ENCODE measurements around the gene ADD3. TPM values are rescaled to one million over a fixed set of nuclear protein-coding genes. Genes with fewer than 3 reads are reported as not detected.

Gene ADD3
- total and polyA plus RNA-seq, 2 of the 13 experiments (the other 11 are each of a cell fraction or from before 2014, with no cell fraction given) = 44.7 to 57.5 TPM

GRCh38 chr10:110040767-110041478, 33.1 kb downstream of the ADD3 start (continued):
- TF ChIP-seq ZMYM3 (CRISPR knock-in tag; IDR thresholded peaks at IDR 0.05) = no peak

- intact Hi-C loops (cut with micrococcal nuclease; ENCODE audit: unreplicated experiment) = no loop called here
- H3K27ac ChIP-seq (ENCODE audit: extremely low read length, insufficient read depth, low read length) = no peak overlapping the region
- POLR2A ChIA-PET = no interaction called here
Measured at GRCh38 chr10:110041479-110041829, 33.7 kb downstream of the ADD3 start.

GRCh38 chr10:110042181-110042580, 34.4 kb downstream of the ADD3 start:
- no peak overlapping the region for H3K4me2 ChIP-seq (ENCODE audit: low read depth, low read length)
- peaks cover 32% of the 10 kb centered on the region for H3K4me1 ChIP-seq (ENCODE audit: insufficient read depth, low read length)
- in situ Hi-C loops (cut with HindIII; ENCODE audit: extremely low pct_ligation_motif_present, low pct_unique_long_range_greater_than_20kb) (no loop called here), intact Hi-C loops (cut with micrococcal nuclease; ENCODE audit: unreplicated experiment) (no loop called here)
- H4K20me1 ChIP-seq (ENCODE audit: insufficient read depth, low read length) = no peaks in the 10 kb centered on the region
- H3K79me2 ChIP-seq (ENCODE audit: insufficient read depth, low read length) = peaks cover 18% of the 10 kb centered on the region
- no peak overlapping the region for H3K27ac ChIP-seq (ENCODE audit: extremely low read length, insufficient read depth, low read length)
- TF ChIP-seq ZFP41 (CRISPR knock-in tag; IDR thresholded peaks at IDR 0.05; ENCODE audit: borderline replicate concordance) (no peak), SRSF9 (IDR thresholded peaks at IDR 0.05; ENCODE audit: borderline replicate concordance, insufficient read depth, low read depth, low read length, poor library complexity, severe bottlenecking) (no peak), ZFP36L1 (CRISPR knock-in tag; IDR thresholded peaks at IDR 0.05) (no peak), NR1H2 (CRISPR knock-in tag; IDR thresholded peaks at IDR 0.05; ENCODE audit: borderline replicate concordance, low read depth) (no peak), SNAI1 (CRISPR knock-in tag; IDR thresholded peaks at IDR 0.05; ENCODE audit: borderline replicate concordance) (no peak)
- no peaks in the 10 kb centered on the region for H3K27me3 ChIP-seq (ENCODE audit: control insufficient read depth in 1 of 2, insufficient read depth in 2 of 2, low read length in 2 of 2)
- H2AFZ ChIP-seq (ENCODE audit: low read length) = no peak overlapping the region
- POLR2A ChIA-PET = no interaction called here
- no peak for DNase-seq (ENCODE audit: low spot score)
- H3K4me3 ChIP-seq (replicated peaks in 1 of 3; ENCODE audit: insufficient read depth in 1 of 3, low read depth in 2 of 3, low read length in 3 of 3) = no peak overlapping the region
- BruUV-seq (replicated peaks) = no TSS peak
- H3K9me3 ChIP-seq (ENCODE audit: low read length) = no peaks in the 10 kb centered on the region
- H3K9ac ChIP-seq (ENCODE audit: insufficient read depth, low read depth, low read length) = no peak overlapping the region
- no peaks in the 10 kb centered on the region for H3K36me3 ChIP-seq (replicated peaks in 1 of 2; ENCODE audit: control insufficient read depth in 1 of 2, insufficient read depth in 2 of 2, low read length in 2 of 2)
- no peak for ATAC-seq
- no peak for FAIRE-seq
- CTCF ChIA-PET (ENCODE audit: low intra/inter-chr PET ratio, low total read pairs) = no interaction called here
- WGBS (ENCODE audit: low lambda C conversion rate) = 79% methylated on average over 3 of the region's 3 CpGs

More at GRCh38 chr10:110041479-110041829, 33.7 kb downstream of the ADD3 start:
- H3K4me2 ChIP-seq (ENCODE audit: low read depth, low read length) = no peak overlapping the region
- BruUV-seq (replicated peaks) = no TSS peak
- no peaks in the 10 kb centered on the region for H3K27me3 ChIP-seq (ENCODE audit: control insufficient read depth in 1 of 2, insufficient read depth in 2 of 2, low read length in 2 of 2)
- no peaks in the 10 kb centered on the region for H3K9me3 ChIP-seq (ENCODE audit: low read length)
- H3K4me3 ChIP-seq (replicated peaks in 1 of 3; ENCODE audit: insufficient read depth in 1 of 3, low read depth in 2 of 3, low read length in 3 of 3) = no peak overlapping the region
- in situ Hi-C loops (cut with HindIII; ENCODE audit: extremely low pct_ligation_motif_present, low pct_unique_long_range_greater_than_20kb) = no loop called here
- no peaks in the 10 kb centered on the region for H3K36me3 ChIP-seq (replicated peaks in 1 of 2; ENCODE audit: control insufficient read depth in 1 of 2, insufficient read depth in 2 of 2, low read length in 2 of 2)
- 84% methylated on average over 3 of the region's 3 CpGs for WGBS (ENCODE audit: low lambda C conversion rate)
- H2AFZ ChIP-seq (ENCODE audit: low read length) = no peak overlapping the region
- no peak overlapping the region for H3K9ac ChIP-seq (ENCODE audit: insufficient read depth, low read depth, low read length)
- peaks cover 32% of the 10 kb centered on the region for H3K4me1 ChIP-seq (ENCODE audit: insufficient read depth, low read length)
- no peak for FAIRE-seq
- no peak for ATAC-seq
- TF ChIP-seq ZNF615 (CRISPR knock-in tag; IDR thresholded peaks at IDR 0.05; ENCODE audit: borderline replicate concordance) = no peak
- no peak for TF ChIP-seq ZNF678 (CRISPR knock-in tag; IDR thresholded peaks at IDR 0.05)
- TF ChIP-seq ZNF672 (CRISPR knock-in tag; IDR thresholded peaks at IDR 0.05) = no peak
- no peak for TF ChIP-seq ZMYM3 (CRISPR knock-in tag; IDR thresholded peaks at IDR 0.05)
- no peak for TF ChIP-seq CREM (IDR thresholded peaks at IDR 0.05)
- TF ChIP-seq CREM (CRISPR knock-in tag; IDR thresholded peaks at IDR 0.05) = no peak
- no peak for TF ChIP-seq MAFK (conservative IDR thresholded peaks at IDR 0.05 in 1 of 2, IDR thresholded peaks at IDR 0.05 in 1 of 2; ENCODE audit: low read length in 2 of 2)
- no peak for TF ChIP-seq RBM39 (IDR thresholded peaks at IDR 0.05; ENCODE audit: low read depth, low read length, poor library complexity, severe bottlenecking)
- no peaks in the 10 kb centered on the region for H4K20me1 ChIP-seq (ENCODE audit: insufficient read depth, low read length)
- CTCF ChIA-PET (ENCODE audit: low intra/inter-chr PET ratio, low total read pairs) = no interaction called here
- H3K79me2 ChIP-seq (ENCODE audit: insufficient read depth, low read length) = peaks cover 22% of the 10 kb centered on the region
- DNase-seq (ENCODE audit: low spot score) = no peak

Measured in HepG2 (cell line).